Naive thymus-derived CD8-positive, alpha-beta T cell (primary cell): ENCODE results near the gene MAP3K20. TPM values are rescaled to one million over a fixed set of nuclear protein-coding genes. Genes with fewer than 3 reads are reported as not detected.
"Not testable (repeated sequence)": the region's sequence is repeated elsewhere in the genome, so short reads cannot be mapped to it uniquely, and the experiment has no call there.

Experiments used
- ATAC-seq, 2 donors: fragments of 150-1000 bp; cut with Tn5 transposase in 1 of 2; sonication (Bioruptor Pico), chemical (Tn5 transposase) in 1 of 2; 1 replicate in 1 of 2; 2 replicates in 1 of 2; pipeline ENCODE4 v1.10.0; 2021; ENCODE audit warnings: mild to moderate bottlenecking in 2 of 2, moderate library complexity in 2 of 2
- POLR2A ChIA-PET: fragments of 350-600 bp; sonication (Branson Sonifier 250); formaldehyde crosslinking; loops from one replicate; lab custom pipeline; 2021; ENCODE audit warnings: antibody characterized with exemption; lab: Charles Lee
- DNase-seq, 10 donors: peaks; one replicate each; pipeline versions ENCODE4 v3.0.0 to v3.0.0-alpha.2; 2020 to 2022
- H3K27ac Mint-ChIP-seq, 10 donors: one replicate each; pipeline ENCODE4 v1.8.0; 2020 to 2022; ENCODE audit warnings: mild to moderate bottlenecking in 10 of 10, mixed read lengths in 10 of 10, moderate library complexity in 4 of 10, inconsistent platforms in 1 of 10
- H3K27me3 Mint-ChIP-seq, 5 donors: one replicate each; pipeline ENCODE4 v1.8.0; 2021 to 2022; ENCODE audit warnings: mixed read lengths in 5 of 5
- H3K36me3 Mint-ChIP-seq, 3 donors: one replicate each; pipeline ENCODE4 v1.8.0; 2020 to 2022; ENCODE audit warnings: mixed read lengths in 3 of 3, mild to moderate bottlenecking in 2 of 3, inconsistent platforms in 1 of 3
- H3K4me1 Mint-ChIP-seq, 4 donors: one replicate each; pipeline ENCODE4 v1.8.0; 2021 to 2022; ENCODE audit warnings: mixed read lengths in 4 of 4
- H3K4me3 Mint-ChIP-seq, 10 donors: one replicate each; pipeline ENCODE4 v1.8.0; 2020 to 2022; ENCODE audit warnings: mild to moderate bottlenecking in 10 of 10, mixed read lengths in 10 of 10, moderate library complexity in 6 of 10, inconsistent platforms in 1 of 10
- H3K9me3 Mint-ChIP-seq, 9 donors: one replicate each; pipeline ENCODE4 v1.8.0; 2020 to 2022; ENCODE audit warnings: mixed read lengths in 9 of 9, mild to moderate bottlenecking in 3 of 9, inconsistent platforms in 1 of 9, moderate library complexity in 1 of 9
- polyA plus RNA-seq, 3 donors: library from polyadenylated mRNA; unstranded; fragments of 300-500 nt; fragmentation: Illumina TruSeq; gene quantifications; one replicate each; pipeline ENCODE4 v1.2.3, GENCODE V29; 2021
- total RNA-seq, 8 experiments: library from RNA in 2 of 8; stranded (reverse) in 2 of 8; gene quantifications; one replicate each; pipeline ENCODE4 v1.2.3 and lab custom pipeline; 2021 to 2026

Gene MAP3K20
- total and polyA plus RNA-seq, 5 experiments from 2014 or later = 0.42 to 2.6 (median 0.76) TPM; not detected in 1

GRCh38 chr2:173124441-173124840 lies 48.8 kb downstream of the MAP3K20 start:
- POLR2A ChIA-PET = interaction anchor here (0.5 kb wide), 1 partner anchor 232 kb away, joined by 3 read pairs; no protein-coding TSS in a partner anchor
- no peaks in the 10 kb centered on the region for H3K36me3 Mint-ChIP-seq
- no peak overlapping the region for H3K27ac Mint-ChIP-seq
- peaks cover 0 to 8% (median 3%) of the 10 kb centered on the region in 5 donors for H3K27me3 Mint-ChIP-seq
- peaks cover 0 to 3% (median 0%) of the 10 kb centered on the region in 4 donors for H3K4me1 Mint-ChIP-seq
- ATAC-seq (no peak), DNase-seq (no peak)
- no peak overlapping the region for H3K4me3 Mint-ChIP-seq
- no peaks in the 10 kb centered on the region for H3K9me3 Mint-ChIP-seq

- H3K27me3 Mint-ChIP-seq = peaks cover 0 to 24% (median 5%) of the 10 kb centered on the region in 5 donors
- H3K9me3 Mint-ChIP-seq = no peaks in the 10 kb centered on the region
- H3K4me3 Mint-ChIP-seq = no peak overlapping the region
- no peaks in the 10 kb centered on the region for H3K36me3 Mint-ChIP-seq
- H3K4me1 Mint-ChIP-seq = peaks cover 0 to 3% (median 0%) of the 10 kb centered on the region in 4 donors
- POLR2A ChIA-PET = no interaction called here
- ATAC-seq (no peak), DNase-seq (no peak)
- H3K27ac Mint-ChIP-seq = no peak overlapping the region
These were observed 51.2 kb downstream of the MAP3K20 start for GRCh38 chr2:173126819-173127218.

- H3K4me3 Mint-ChIP-seq, DNase-seq, H3K36me3 Mint-ChIP-seq, POLR2A ChIA-PET, H3K9me3 Mint-ChIP-seq, H3K4me1 Mint-ChIP-seq, H3K27ac Mint-ChIP-seq, ATAC-seq: not testable (repeated sequence)
- H3K27me3 Mint-ChIP-seq = peaks cover 2 to 37% (median 8%) of the 10 kb centered on the region in 5 donors
These were observed 52.5 kb downstream of the MAP3K20 start for GRCh38 chr2:173128132-173128531.

- POLR2A ChIA-PET = no interaction called here
These were observed 55.1 kb downstream of the MAP3K20 start for GRCh38 chr2:173130496-173131465.

GRCh38 chr2:173132531-173132930 lies 56.9 kb downstream of the MAP3K20 start:
- H3K36me3 Mint-ChIP-seq = no peaks in the 10 kb centered on the region
- POLR2A ChIA-PET = no interaction called here
- H3K27me3 Mint-ChIP-seq = peaks cover 10 to 57% (median 16%) of the 10 kb centered on the region in 5 donors
- no peak overlapping the region for H3K27ac Mint-ChIP-seq
- H3K4me3 Mint-ChIP-seq = no peak overlapping the region
- no peaks in the 10 kb centered on the region for H3K9me3 Mint-ChIP-seq
- ATAC-seq (no peak), DNase-seq (no peak)
- H3K4me1 Mint-ChIP-seq = peaks cover 0 to 26% (median 22%) of the 10 kb centered on the region in 4 donors

More at GRCh38 chr2:173130496-173131465, 55.1 kb downstream of the MAP3K20 start:
- ATAC-seq (no peak), DNase-seq (no peak)
- Mint-ChIP-seq H3K9me3 (no peaks in the 10 kb centered on the region), H3K4me3 (no peak overlapping the region), H3K27ac (no peak overlapping the region), H3K27me3 (peaks cover 10 to 57% (median 16%) of the 10 kb centered on the region in 5 donors), H3K4me1 (peaks cover 0 to 12% (median 6%) of the 10 kb centered on the region in 4 donors), H3K36me3 (no peaks in the 10 kb centered on the region)

GRCh38 chr2:173134703-173135102 lies 59.1 kb downstream of the MAP3K20 start:
- Mint-ChIP-seq H3K27me3 (peaks cover 7 to 49% (median 12%) of the 10 kb centered on the region in 5 donors), H3K36me3 (no peaks in the 10 kb centered on the region), H3K9me3 (no peaks in the 10 kb centered on the region), H3K27ac (no peak overlapping the region), H3K4me1 (peaks cover 0 to 28% (median 22%) of the 10 kb centered on the region in 4 donors), H3K4me3 (no peak overlapping the region)
- ATAC-seq = no peak
- no peak for DNase-seq
- POLR2A ChIA-PET = no interaction called here

GRCh38 chr2:173136067-173136466 lies 60.4 kb downstream of the MAP3K20 start:
- POLR2A ChIA-PET = no interaction called here
- Mint-ChIP-seq H3K27me3 (peaks cover 5 to 40% (median 14%) of the 10 kb centered on the region in 5 donors), H3K9me3 (peaks cover 0 to under 1% (median 0%) of the 10 kb centered on the region in 9 donors), H3K27ac (no peak overlapping the region), H3K4me3 (peak overlapping the region in 2 of 10 donors; percentile 5 to 26), H3K36me3 (no peaks in the 10 kb centered on the region), H3K4me1 (peaks cover 0 to 28% (median 22%) of the 10 kb centered on the region in 4 donors)
- no peak for DNase-seq
- ATAC-seq = no peak

- POLR2A ChIA-PET = no interaction called here
- Mint-ChIP-seq H3K36me3 (no peaks in the 10 kb centered on the region), H3K9me3 (peaks cover 0 to 6% (median 4%) of the 10 kb centered on the region in 9 donors), H3K4me1 (peaks cover 0 to 28% (median 22%) of the 10 kb centered on the region in 4 donors), H3K27ac (no peak overlapping the region), H3K4me3 (peak overlapping the region in 2 of 10 donors; percentile 5 to 26), H3K27me3 (peaks cover 5 to 35% (median 18%) of the 10 kb centered on the region in 5 donors)
- DNase-seq = peak in 1 of 10 donors; percentile 2
- ATAC-seq = no peak
These were observed 61.0 kb downstream of the MAP3K20 start for GRCh38 chr2:173136599-173136998.

- Mint-ChIP-seq H3K9me3 (peaks cover 0 to 12% (median 5%) of the 10 kb centered on the region in 9 donors), H3K36me3 (peaks cover 0 to 2% (median 0%) of the 10 kb centered on the region in 3 donors), H3K27ac (no peak overlapping the region), H3K27me3 (peaks cover 5 to 25% (median 17%) of the 10 kb centered on the region in 5 donors), H3K4me3 (no peak overlapping the region), H3K4me1 (peaks cover 0 to 28% (median 22%) of the 10 kb centered on the region in 4 donors)
- no peak for DNase-seq
- POLR2A ChIA-PET = no interaction called here
- ATAC-seq = no peak
These were observed 62.0 kb downstream of the MAP3K20 start for GRCh38 chr2:173137610-173138009.

GRCh38 chr2:173138962-173139361 lies 63.3 kb downstream of the MAP3K20 start:
- H3K4me1 Mint-ChIP-seq = peaks cover 0 to 28% (median 22%) of the 10 kb centered on the region in 4 donors
- DNase-seq (no peak), ATAC-seq (no peak)
- H3K36me3 Mint-ChIP-seq = peaks cover 0 to 4% (median 2%) of the 10 kb centered on the region in 3 donors
- POLR2A ChIA-PET = no interaction called here
- no peak overlapping the region for H3K4me3 Mint-ChIP-seq
- peaks cover 5 to 18% (median 15%) of the 10 kb centered on the region in 5 donors for H3K27me3 Mint-ChIP-seq
- peaks cover 0 to 15% (median 5%) of the 10 kb centered on the region in 9 donors for H3K9me3 Mint-ChIP-seq
- no peak overlapping the region for H3K27ac Mint-ChIP-seq

- Mint-ChIP-seq H3K9me3 (peaks cover 0 to 15% (median 5%) of the 10 kb centered on the region in 9 donors), H3K4me1 (peaks cover 0 to 11% (median 8%) of the 10 kb centered on the region in 4 donors), H3K36me3 (peaks cover 0 to 4% (median 2%) of the 10 kb centered on the region in 3 donors), H3K4me3 (no peak overlapping the region), H3K27ac (no peak overlapping the region), H3K27me3 (peaks cover 0 to 9% (median 7%) of the 10 kb centered on the region in 5 donors)
- POLR2A ChIA-PET = no interaction called here
- DNase-seq (no peak), ATAC-seq (no peak)
These were observed 66.0 kb downstream of the MAP3K20 start for GRCh38 chr2:173141666-173142065.

GRCh38 chr2:173145454-173145853 lies 69.8 kb downstream of the MAP3K20 start:
- no peak for DNase-seq
- peaks cover 0 to 4% (median 2%) of the 10 kb centered on the region in 3 donors for H3K36me3 Mint-ChIP-seq
- ATAC-seq = no peak
- no peak overlapping the region for H3K4me3 Mint-ChIP-seq
- H3K27ac Mint-ChIP-seq = no peak overlapping the region
- H3K27me3 Mint-ChIP-seq = peaks cover 0 to 13% (median 10%) of the 10 kb centered on the region in 5 donors
- POLR2A ChIA-PET = no interaction called here
- H3K4me1 Mint-ChIP-seq = peaks cover 0 to 6% (median 0%) of the 10 kb centered on the region in 4 donors
- peaks cover 0 to 15% (median 5%) of the 10 kb centered on the region in 9 donors for H3K9me3 Mint-ChIP-seq
